ENCODE data around the gene DNAJC16. TPM values are rescaled to one million over a fixed set of nuclear protein-coding genes. Genes with fewer than 3 reads are reported as not detected.
"Not testable (repeated sequence)": the region's sequence is repeated elsewhere in the genome, so short reads cannot be mapped to it uniquely, and the experiment has no call there.

DNAJC16 gene
- total RNA-seq: 10 to 100 TPM in 3 of 4 donors, 1 to 10 TPM in 1; 7.8 to 30.3 (median 19.7) TPM

DNA sequence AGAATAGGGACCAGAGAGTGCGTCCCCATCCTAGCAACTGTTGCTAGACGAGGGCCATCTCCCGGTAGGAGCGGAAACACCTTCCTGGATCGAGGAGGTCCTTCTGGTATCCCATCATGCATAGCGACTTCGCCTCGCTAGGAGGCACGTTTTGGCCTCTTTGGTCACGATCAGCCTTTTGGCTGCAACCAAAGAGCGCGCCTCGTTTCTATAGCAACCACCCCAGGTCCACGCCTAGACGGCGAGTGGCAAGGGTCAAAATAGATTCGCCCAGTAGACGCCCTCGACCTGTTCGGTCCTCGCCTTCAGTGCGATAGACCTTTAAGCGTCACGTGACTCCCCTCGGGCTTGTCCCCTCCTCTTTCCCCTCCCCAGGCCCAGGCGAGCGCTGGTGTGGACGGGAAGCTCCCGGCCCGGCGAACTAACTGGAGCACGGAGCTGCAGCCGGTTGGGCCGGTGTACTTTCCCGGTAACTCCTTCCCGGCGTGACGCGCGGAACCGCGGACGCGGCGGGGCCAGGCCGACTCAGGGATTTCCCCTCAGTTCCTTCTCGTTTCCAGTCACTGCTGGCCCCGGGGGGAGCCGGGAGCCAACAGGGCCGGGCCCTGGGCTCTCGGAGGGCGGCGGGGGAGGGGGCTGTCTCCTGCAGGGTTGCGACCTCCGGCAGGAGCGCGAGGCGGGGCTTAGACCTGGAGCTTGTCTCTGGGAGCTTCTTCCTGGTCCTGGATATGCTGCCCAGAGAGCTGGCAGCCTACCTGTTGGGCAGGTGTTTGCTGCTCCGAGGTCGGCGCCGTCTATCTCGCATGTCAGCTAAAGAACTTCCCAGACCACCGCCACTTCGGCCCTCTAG, at the start of gene DNAJC16:
DNAJC16 (plus strand) TSS at position 359 of the 850 bp plus-strand sequence. CDS start 2,258 bp downstream, outside the sequence.
- Histone ChIP-seq H3K4me3 (peak within 1 kb of the TSS; percentile 75 to 98 (median 92)), H3K27ac (peak within 1 kb of the TSS; percentile 96 to 99 (median 98)), H3K27me3 (no peaks in the 10 kb centered on the region), H3K9me3 (no peaks in the 10 kb centered on the region), H3K36me3 (no peaks in the 10 kb centered on the region), H3K4me1 (peaks cover 22 to 36% (median 27%) of the 10 kb centered on the region in 4 donors)
- in situ Hi-C loops (cut with MboI; ENCODE audit: low pct_ligation_motif_present in 1 of 4, low pct_unique_long_range_greater_than_20kb in 1 of 4, low sequenced_read_pairs in 3 of 4) (no loop called here), intact Hi-C loops (cut with DNase I; ENCODE audit: low total_unique reads) (loop anchor here (5.0 kb wide), 1 partner anchor 1631 kb away; no protein-coding TSS in a partner anchor)
- TF ChIP-seq EP300 (IDR thresholded peaks at IDR 0.05; ENCODE audit: low read depth) (peak; percentile 72), POLR2AphosphoS5 (IDR thresholded peaks at IDR 0.05) (peak; percentile 91 to 96 (median 91)), POLR2A (IDR thresholded peaks at IDR 0.05) (peak; percentile 94), CTCF (IDR thresholded peaks at IDR 0.05) (peak in 3 of 5 experiments; percentile 7 to 42 (median 37))
- peak; percentile 99 for DNase-seq
- 0% methylated on average over 39 of the region's 65 CpGs; no CpG with 5 or more reads in 1 of the 2 donors for WGBS, 2 donors (ENCODE audit: low coverage in 1 of 2)

DNA sequence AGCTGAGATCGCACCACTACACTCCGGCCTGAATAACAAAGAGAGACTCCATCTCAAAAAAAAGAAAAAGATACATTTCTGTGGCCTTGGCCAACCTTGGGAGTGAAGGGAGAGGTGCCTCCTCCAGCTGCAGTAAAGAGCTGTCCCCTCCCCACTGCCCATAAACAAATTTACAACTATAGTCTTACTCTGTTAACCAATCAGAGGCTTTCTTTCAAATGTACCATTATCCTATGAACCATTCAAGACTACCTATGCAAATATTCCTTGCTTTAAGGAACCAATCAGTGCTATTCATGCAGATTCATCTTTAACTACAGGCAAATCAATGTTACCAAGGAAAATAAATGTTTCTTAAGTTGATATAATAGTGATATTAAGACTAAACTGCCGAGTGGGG, 49.7 kb upstream of the DNAJC16 start:
- Histone ChIP-seq H3K9me3 (no peaks in the 10 kb centered on the region), H3K4me1 (no peaks in the 10 kb centered on the region), H3K27ac (no peak overlapping the region), H3K36me3 (no peaks in the 10 kb centered on the region), H3K27me3 (no peaks in the 10 kb centered on the region), H3K4me3 (no peak overlapping the region)
- in situ Hi-C loops (cut with MboI; ENCODE audit: low pct_ligation_motif_present in 1 of 4, low pct_unique_long_range_greater_than_20kb in 1 of 4, low sequenced_read_pairs in 3 of 4): no loop called here
- TF ChIP-seq POLR2AphosphoS5 (IDR thresholded peaks at IDR 0.05): no peak
- no peak for TF ChIP-seq POLR2A (IDR thresholded peaks at IDR 0.05)
- no peak for TF ChIP-seq CTCF (IDR thresholded peaks at IDR 0.05)
- no peak for TF ChIP-seq EP300 (IDR thresholded peaks at IDR 0.05; ENCODE audit: low read depth)
- DNase-seq: no peak
- 63 to 79% methylated on average over 1 to 3 of the region's 3 CpGs for WGBS, 2 donors (ENCODE audit: low coverage in 1 of 2)
- intact Hi-C loops (cut with DNase I; ENCODE audit: low total_unique reads): no loop called here

DNA sequence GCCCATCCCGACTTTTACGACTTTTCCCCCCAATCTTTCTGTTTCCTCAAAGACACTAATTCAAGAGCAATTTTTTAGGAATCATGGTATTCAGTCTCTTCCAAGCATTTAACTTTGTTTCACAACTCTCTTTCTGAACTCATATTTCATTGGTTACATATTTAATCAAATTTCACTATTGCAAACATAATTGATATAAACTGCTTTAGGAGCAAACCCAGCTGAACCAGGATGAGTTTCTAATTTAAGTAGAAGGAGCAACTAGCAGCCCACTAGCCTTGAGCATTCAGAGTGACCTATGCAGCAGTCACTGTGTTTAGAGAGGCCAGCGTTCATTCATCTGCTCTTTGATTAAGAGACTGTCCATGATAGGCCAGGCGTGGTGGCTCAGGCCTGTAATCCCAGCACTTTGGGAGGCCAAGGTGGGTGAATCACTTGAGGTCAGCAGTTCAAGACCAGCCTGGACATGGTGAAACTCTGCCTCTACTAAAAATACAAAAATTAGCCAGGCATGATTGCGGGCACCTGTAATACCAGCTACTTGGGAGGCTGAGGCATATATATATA, 48.9 kb upstream of the DNAJC16 start:
- 48 to 70% methylated on average over 2 to 5 of the region's 5 CpGs for WGBS, 2 donors (ENCODE audit: low coverage in 1 of 2)
- no peak for DNase-seq
- in situ Hi-C loops (cut with MboI; ENCODE audit: low pct_ligation_motif_present in 1 of 4, low pct_unique_long_range_greater_than_20kb in 1 of 4, low sequenced_read_pairs in 3 of 4) (no loop called here), intact Hi-C loops (cut with DNase I; ENCODE audit: low total_unique reads) (no loop called here)
- H3K36me3 ChIP-seq: no peaks in the 10 kb centered on the region
- H3K9me3 ChIP-seq: no peaks in the 10 kb centered on the region
- no peak for TF ChIP-seq CTCF (IDR thresholded peaks at IDR 0.05)
- no peak for TF ChIP-seq POLR2AphosphoS5 (IDR thresholded peaks at IDR 0.05)
- TF ChIP-seq EP300 (IDR thresholded peaks at IDR 0.05; ENCODE audit: low read depth): no peak
- TF ChIP-seq POLR2A (IDR thresholded peaks at IDR 0.05): no peak
- H3K4me3 ChIP-seq: no peak overlapping the region
- no peaks in the 10 kb centered on the region for H3K27me3 ChIP-seq
- H3K27ac ChIP-seq: no peak overlapping the region
- no peaks in the 10 kb centered on the region for H3K4me1 ChIP-seq

DNA sequence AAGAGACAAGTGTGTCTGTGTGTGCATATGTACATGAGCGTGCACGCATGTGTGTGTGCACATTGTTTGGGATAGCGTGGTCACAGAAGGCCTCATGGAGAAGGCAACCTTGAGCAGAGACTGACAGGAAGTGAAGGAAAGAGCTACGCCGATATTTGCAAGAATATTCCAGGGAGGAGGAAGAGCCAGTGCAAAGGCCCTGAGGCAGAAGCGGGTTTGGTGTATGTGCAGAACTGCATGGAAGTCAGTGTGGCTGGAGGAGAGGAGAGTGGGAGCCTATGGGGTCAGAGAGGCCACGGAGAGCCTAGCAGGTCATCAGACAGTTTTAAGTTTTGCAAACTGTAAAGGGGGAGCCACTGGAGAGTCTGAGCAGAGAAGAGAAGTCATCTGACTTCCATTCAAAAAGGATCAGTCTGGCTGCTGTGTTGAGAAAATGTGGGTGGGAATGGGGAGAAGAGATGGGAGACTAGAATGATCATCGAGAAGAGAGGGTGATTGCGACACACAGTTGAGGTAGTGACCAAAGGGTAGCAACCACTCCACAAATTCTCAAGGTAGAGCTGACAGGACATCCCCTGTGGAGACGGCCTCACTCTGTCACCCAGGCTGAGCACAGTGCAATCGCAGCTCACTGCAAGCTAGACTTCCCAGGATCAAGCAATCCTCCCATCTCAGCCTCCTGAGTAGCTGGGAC, 46.8 kb upstream of the DNAJC16 start:
- no peaks in the 10 kb centered on the region for H3K9me3 ChIP-seq
- H3K27ac ChIP-seq: no peak overlapping the region
- intact Hi-C loops (cut with DNase I; ENCODE audit: low total_unique reads): no loop called here
- DNase-seq: no peak
- in situ Hi-C loops (cut with MboI; ENCODE audit: low pct_ligation_motif_present in 1 of 4, low pct_unique_long_range_greater_than_20kb in 1 of 4, low sequenced_read_pairs in 3 of 4): no loop called here
- TF ChIP-seq EP300 (IDR thresholded peaks at IDR 0.05; ENCODE audit: low read depth) (no peak), POLR2A (IDR thresholded peaks at IDR 0.05) (no peak), POLR2AphosphoS5 (IDR thresholded peaks at IDR 0.05) (no peak), CTCF (IDR thresholded peaks at IDR 0.05) (no peak)
- no peaks in the 10 kb centered on the region for H3K27me3 ChIP-seq
- WGBS, 2 donors (ENCODE audit: low coverage in 1 of 2): 84 to 93% methylated on average over 6 to 11 of the region's 11 CpGs
- H3K4me3 ChIP-seq: no peak overlapping the region
- no peaks in the 10 kb centered on the region for H3K4me1 ChIP-seq
- H3K36me3 ChIP-seq: no peaks in the 10 kb centered on the region

DNA sequence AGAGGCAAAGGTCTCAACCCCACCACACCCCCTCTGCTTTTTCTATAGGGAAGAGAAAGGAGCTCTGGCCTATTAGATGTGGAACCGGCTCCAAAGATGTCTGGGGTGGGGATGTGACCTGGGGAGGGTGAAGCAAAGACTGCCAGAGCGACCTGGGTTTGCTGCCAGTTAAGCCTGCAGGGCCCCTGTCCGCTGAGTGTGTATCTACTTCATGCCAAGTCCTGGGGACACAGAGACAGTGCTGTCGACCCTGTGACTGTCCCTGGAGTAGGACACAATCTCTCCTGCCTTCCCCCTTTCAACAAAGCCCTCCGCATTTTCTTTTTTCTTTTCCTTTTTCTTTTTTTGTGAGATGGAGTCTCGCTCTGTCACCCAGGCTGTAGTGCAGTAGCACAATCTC, 44.2 kb upstream of the DNAJC16 start:
- H3K9me3 ChIP-seq; DNase-seq; H3K27me3 ChIP-seq; H3K36me3 ChIP-seq; H3K4me3 ChIP-seq; in situ Hi-C loops (cut with MboI; ENCODE audit: low pct_ligation_motif_present in 1 of 4, low pct_unique_long_range_greater_than_20kb in 1 of 4, low sequenced_read_pairs in 3 of 4); H3K4me1 ChIP-seq; H3K27ac ChIP-seq; intact Hi-C loops (cut with DNase I; ENCODE audit: low total_unique reads): not testable (repeated sequence)
- WGBS, 2 donors (ENCODE audit: low coverage in 1 of 2): 90% methylated on average over 2 to 6 of the region's 6 CpGs

GRCh38 chr1:15482983-15483543, 43.6 kb upstream of the DNAJC16 start:
- H3K27me3 ChIP-seq; DNase-seq; H3K27ac ChIP-seq; H3K4me3 ChIP-seq; intact Hi-C loops (cut with DNase I; ENCODE audit: low total_unique reads); H3K36me3 ChIP-seq; in situ Hi-C loops (cut with MboI; ENCODE audit: low pct_ligation_motif_present in 1 of 4, low pct_unique_long_range_greater_than_20kb in 1 of 4, low sequenced_read_pairs in 3 of 4); H3K9me3 ChIP-seq; H3K4me1 ChIP-seq: not testable (repeated sequence)
- WGBS, 2 donors (ENCODE audit: low coverage in 1 of 2): 87 to 100% methylated on average over 4 to 16 of the region's 16 CpGs
